Measurements from ENCODE around the gene SLC30A1.

DNA sequence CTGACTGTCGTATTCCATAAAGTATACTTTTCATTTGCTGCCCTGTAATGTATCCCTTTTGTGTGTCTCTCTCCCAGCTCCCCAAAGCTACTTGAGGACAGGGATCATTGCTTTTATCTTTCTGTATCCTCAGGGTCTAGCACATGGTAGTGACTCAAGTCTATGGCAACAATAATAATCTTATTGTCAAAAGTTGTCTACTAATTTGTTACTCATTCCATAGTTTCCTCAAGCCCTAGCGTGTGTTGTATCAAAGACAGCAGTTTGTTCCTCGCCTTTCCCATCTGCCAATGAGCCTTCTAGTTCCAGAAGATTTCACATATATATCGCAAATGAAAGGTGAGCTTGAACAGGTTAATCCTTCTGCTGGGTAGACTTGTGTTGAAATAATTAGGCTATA lies 9.8 kb upstream of the SLC30A1 start:
- no peak for TF ChIP-seq EZH2 (IDR thresholded peaks at IDR 0.05; ENCODE audit: borderline replicate concordance, low read length)
- TF ChIP-seq, protein P1, sequence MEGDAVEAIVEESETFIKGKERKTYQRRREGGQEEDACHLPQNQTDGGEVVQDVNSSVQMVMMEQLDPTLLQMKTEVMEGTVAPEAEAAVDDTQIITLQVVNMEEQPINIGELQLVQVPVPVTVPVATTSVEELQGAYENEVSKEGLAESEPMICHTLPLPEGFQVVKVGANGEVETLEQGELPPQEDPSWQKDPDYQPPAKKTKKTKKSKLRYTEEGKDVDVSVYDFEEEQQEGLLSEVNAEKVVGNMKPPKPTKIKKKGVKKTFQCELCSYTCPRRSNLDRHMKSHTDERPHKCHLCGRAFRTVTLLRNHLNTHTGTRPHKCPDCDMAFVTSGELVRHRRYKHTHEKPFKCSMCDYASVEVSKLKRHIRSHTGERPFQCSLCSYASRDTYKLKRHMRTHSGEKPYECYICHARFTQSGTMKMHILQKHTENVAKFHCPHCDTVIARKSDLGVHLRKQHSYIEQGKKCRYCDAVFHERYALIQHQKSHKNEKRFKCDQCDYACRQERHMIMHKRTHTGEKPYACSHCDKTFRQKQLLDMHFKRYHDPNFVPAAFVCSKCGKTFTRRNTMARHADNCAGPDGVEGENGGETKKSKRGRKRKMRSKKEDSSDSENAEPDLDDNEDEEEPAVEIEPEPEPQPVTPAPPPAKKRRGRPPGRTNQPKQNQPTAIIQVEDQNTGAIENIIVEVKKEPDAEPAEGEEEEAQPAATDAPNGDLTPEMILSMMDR (IDR thresholded peaks at IDR 0.05; ENCODE audit: low read length) = no peak

All from OCI-LY1 (cell line).